SKM-1 (cell line): Measurements from ENCODE around the gene SLC12A2.

Experiments
- DNase-seq: peaks from one replicate; lab custom pipeline; 2025; ENCODE audit not compliant: unreplicated experiment; lab: John Stamatoyannopoulos, UW

SLC12A2 gene

GRCh38 chr5:128158342-128158741 is 74.8 kb downstream of the SLC12A2 start:
- no peak for DNase-seq

GRCh38 chr5:128163991-128164390 is 80.4 kb downstream of the SLC12A2 start:
- DNase-seq, result no peak

- no peak for DNase-seq
Measured at GRCh38 chr5:128169401-128170017, 85.9 kb downstream of the SLC12A2 start.

GRCh38 chr5:128172102-128172501 is 88.5 kb downstream of the SLC12A2 start:
- no peak for DNase-seq

- no peak for DNase-seq
Measured at GRCh38 chr5:128174951-128175350, 91.4 kb downstream of the SLC12A2 start.

- DNase-seq, result no peak
Measured at GRCh38 chr5:128192368-128192767, 108.8 kb downstream of the SLC12A2 start.

- DNase-seq, result no peak
Measured at GRCh38 chr5:128193665-128194390, 110.3 kb downstream of the SLC12A2 start.

- no peak for DNase-seq
Measured at GRCh38 chr5:128195316-128195715, 111.8 kb downstream of the SLC12A2 start.

GRCh38 chr5:128196080-128196479 is 112.5 kb downstream of the SLC12A2 start:
- no peak for DNase-seq

- DNase-seq, result no peak
Measured at GRCh38 chr5:128196791-128197190, 113.2 kb downstream of the SLC12A2 start.

GRCh38 chr5:128197896-128198522 is 114.4 kb downstream of the SLC12A2 start:
- no peak for DNase-seq

- no peak for DNase-seq
Measured at GRCh38 chr5:128199104-128199503, 115.5 kb downstream of the SLC12A2 start.

- no peak for DNase-seq
Measured at GRCh38 chr5:128199611-128200010, 116.0 kb downstream of the SLC12A2 start.

GRCh38 chr5:128201065-128201926 is 117.7 kb downstream of the SLC12A2 start:
- no peak for DNase-seq

GRCh38 chr5:128202320-128202719 is 118.8 kb downstream of the SLC12A2 start:
- no peak for DNase-seq

- no peak for DNase-seq
Measured at GRCh38 chr5:128208436-128208835, 124.9 kb downstream of the SLC12A2 start.

GRCh38 chr5:128212191-128212806 is 128.7 kb downstream of the SLC12A2 start:
- no peak for DNase-seq

GRCh38 chr5:128213340-128213739 is 129.8 kb downstream of the SLC12A2 start:
- peak; percentile 40 for DNase-seq

- no peak for DNase-seq
Measured at GRCh38 chr5:128213833-128214232, 130.3 kb downstream of the SLC12A2 start.

GRCh38 chr5:128216285-128216684 is 132.7 kb downstream of the SLC12A2 start:
- no peak for DNase-seq
